Mesenchymal stem cell (in vitro differentiated cells and primary cell): ENCODE results near the gene VWA8.

Source experiments
- DNase-seq: peaks from one replicate; pipeline ENCODE4 v3.0.0-alpha.2; 2013
- H2AFZ ChIP-seq: one replicate; pipeline ENCODE4 v1.6.1; 2013; ENCODE audit warnings: low read depth, mild to moderate bottlenecking, control low read depth, inconsistent platforms, low read length, moderate library complexity
- H2AK5ac ChIP-seq: 2 replicates; pipeline ENCODE4 v1.6.1; 2013; ENCODE audit warnings: low read length, moderate library complexity, mild to moderate bottlenecking, inconsistent platforms; ENCODE audit not compliant: severe bottlenecking
- H2BK120ac ChIP-seq: one replicate; pipeline ENCODE4 v1.6.1; 2013; ENCODE audit warnings: low read depth, mild to moderate bottlenecking, inconsistent platforms, low read length, moderate library complexity
- H2BK12ac ChIP-seq, 2 experiments: one replicate each; pipeline ENCODE4 v1.6.1; 2013; ENCODE audit warnings: inconsistent platforms in 2 of 2, low read length in 2 of 2, mild to moderate bottlenecking in 2 of 2, moderate library complexity in 2 of 2, control low read depth in 1 of 2
- H2BK15ac ChIP-seq: one replicate; pipeline ENCODE4 v1.6.1; 2013; ENCODE audit warnings: mild to moderate bottlenecking, low read depth, inconsistent platforms; ENCODE audit not compliant: poor library complexity, severe bottlenecking
- H2BK5ac ChIP-seq: 2 replicates; pipeline ENCODE4 v1.6.1; 2013; ENCODE audit warnings: low read depth, mild to moderate bottlenecking, low read length, control low read depth, inconsistent platforms; ENCODE audit not compliant: poor library complexity, severe bottlenecking
- H3K14ac ChIP-seq, 2 experiments: one replicate each; pipeline ENCODE4 v1.6.1; 2013; ENCODE audit warnings: inconsistent platforms in 2 of 2, low read length in 2 of 2, control low read depth in 1 of 2, mild to moderate bottlenecking in 1 of 2, moderate library complexity in 1 of 2
- H3K18ac ChIP-seq, 2 experiments: one replicate each; pipeline ENCODE4 v1.6.1; 2013; ENCODE audit warnings: inconsistent platforms in 2 of 2, low read length in 2 of 2, control low read depth in 1 of 2, low read depth in 1 of 2, mild to moderate bottlenecking in 1 of 2
- H3K23ac ChIP-seq, 2 experiments: one replicate each; pipeline ENCODE4 v1.6.1; 2013; ENCODE audit warnings: inconsistent platforms in 2 of 2, low read length in 2 of 2, mild to moderate bottlenecking in 2 of 2, moderate library complexity in 2 of 2, control low read depth in 1 of 2
- H3K27ac ChIP-seq: 2 replicates; pipeline ENCODE4 v1.5.1; 2013; ENCODE audit warnings: mild to moderate bottlenecking, moderate library complexity, low read length, control low read depth, inconsistent platforms; ENCODE audit not compliant: poor library complexity, severe bottlenecking
- H3K27me3 ChIP-seq, 2 experiments: 2 replicates each; pipeline versions ENCODE4 v1.6.1 to v1.7.0; 2013; ENCODE audit warnings: low read length in 2 of 2, mild to moderate bottlenecking in 2 of 2, moderate library complexity in 2 of 2, control low read depth in 1 of 2, inconsistent platforms in 1 of 2; ENCODE audit not compliant: control insufficient read depth in 1 of 2, insufficient read depth in 1 of 2
- H3K36me3 ChIP-seq, 2 experiments: 2 replicates each; pipeline versions ENCODE4 v1.6.1 to v1.7.0; 2013; ENCODE audit warnings: low read length in 2 of 2, control low read depth in 1 of 2, inconsistent platforms in 1 of 2, low read depth in 1 of 2, mild to moderate bottlenecking in 1 of 2; ENCODE audit not compliant: insufficient read depth in 2 of 2, control insufficient read depth in 1 of 2
- H3K4ac ChIP-seq, 2 experiments: one replicate each; pipeline ENCODE4 v1.6.1; 2013; ENCODE audit warnings: inconsistent platforms in 2 of 2, low read length in 2 of 2, mild to moderate bottlenecking in 2 of 2, moderate library complexity in 2 of 2, control low read depth in 1 of 2, low read depth in 1 of 2
- H3K4me1 ChIP-seq: 2 replicates; pipeline ENCODE4 v1.6.1; 2013; ENCODE audit warnings: low read depth, low read length, control low read depth; ENCODE audit not compliant: control insufficient read depth, insufficient read depth
- H3K4me2 ChIP-seq: 2 replicates; pipeline ENCODE4 v1.6.1; 2013; ENCODE audit warnings: low read length, mild to moderate bottlenecking, inconsistent platforms; ENCODE audit not compliant: poor library complexity, severe bottlenecking
- H3K4me3 ChIP-seq, 2 experiments: 2 replicates each; pipeline versions ENCODE4 v1.5.1 to v1.7.0; 2013; ENCODE audit warnings: low read length in 2 of 2, mild to moderate bottlenecking in 2 of 2, control low read depth in 1 of 2, low read depth in 1 of 2; ENCODE audit not compliant: insufficient read depth in 1 of 2
- H3K79me1 ChIP-seq: replicated peaks from 2 replicates; pipeline ENCODE4 v1.6.1; 2013; ENCODE audit warnings: mild to moderate bottlenecking, control low read depth, low read length, inconsistent platforms; ENCODE audit not compliant: poor library complexity, severe bottlenecking
- H3K9ac ChIP-seq: 2 replicates; pipeline ENCODE4 v1.7.0; 2013; ENCODE audit warnings: mild to moderate bottlenecking, low read length, moderate library complexity
- H3K9me3 ChIP-seq: 2 replicates; pipeline ENCODE4 v1.7.0; 2013; ENCODE audit warnings: mild to moderate bottlenecking, low read length; ENCODE audit not compliant: control insufficient read depth
- H4K8ac ChIP-seq: one replicate; pipeline ENCODE4 v1.6.1; 2013; ENCODE audit warnings: inconsistent platforms, mild to moderate bottlenecking, low read length, moderate library complexity
- H4K91ac ChIP-seq: one replicate; pipeline ENCODE4 v1.6.1; 2013; ENCODE audit warnings: mild to moderate bottlenecking, low read length, inconsistent platforms
- WGBS: methylation state at CpG from one replicate; pipeline ENCODE4 v1.1.7; 2013; ENCODE audit warnings: mixed read lengths; 5-methylcytosine and 5-hydroxymethylcytosine counted together

VWA8 gene

GRCh38 chr13:41658057-41658661, 302.8 kb downstream of the VWA8 start:
- no peak overlapping the region for H3K4me3 ChIP-seq
- no peaks in the 10 kb centered on the region for H3K79me1 ChIP-seq
- no peak overlapping the region for H3K18ac ChIP-seq
- no peak overlapping the region for H3K4me2 ChIP-seq
- H3K23ac ChIP-seq: no peak overlapping the region
- H3K4ac ChIP-seq: no peak overlapping the region
- no peak overlapping the region for H3K27ac ChIP-seq
- no peak overlapping the region for H3K9ac ChIP-seq
- no peak overlapping the region for H2AK5ac ChIP-seq
- no peak overlapping the region for H2BK120ac ChIP-seq
- peaks cover 2% of the 10 kb centered on the region for H3K4me1 ChIP-seq
- no peaks in the 10 kb centered on the region for H3K9me3 ChIP-seq
- peak overlapping the region in 1 of 2 experiments; percentile 71 for H3K14ac ChIP-seq
- peak; percentile 33 for DNase-seq
- H2AFZ ChIP-seq: no peak overlapping the region
- no peak overlapping the region for H2BK12ac ChIP-seq
- no peaks in the 10 kb centered on the region for H3K36me3 ChIP-seq
- H4K91ac ChIP-seq: no peak overlapping the region
- H2BK5ac ChIP-seq: no peak overlapping the region
- 89% methylated on average over 7 of the region's 7 CpGs for WGBS
- no peaks in the 10 kb centered on the region for H3K27me3 ChIP-seq
- no peak overlapping the region for H4K8ac ChIP-seq
- H2BK15ac ChIP-seq: no peak overlapping the region

- 92% methylated on average over 5 of the region's 6 CpGs for WGBS
- Histone ChIP-seq H2BK15ac (no peak overlapping the region), H3K79me1 (no peaks in the 10 kb centered on the region), H4K8ac (no peak overlapping the region), H3K14ac (no peak overlapping the region), H3K36me3 (no peaks in the 10 kb centered on the region), H3K23ac (no peak overlapping the region), H2BK120ac (no peak overlapping the region), H3K9ac (no peak overlapping the region), H4K91ac (no peak overlapping the region), H2BK12ac (no peak overlapping the region), H3K27me3 (no peaks in the 10 kb centered on the region), H2AFZ (no peak overlapping the region), H3K4me3 (no peak overlapping the region), H3K18ac (no peak overlapping the region), H3K4me1 (peaks cover 2% of the 10 kb centered on the region), H3K27ac (no peak overlapping the region), H3K4ac (no peak overlapping the region), H3K9me3 (no peaks in the 10 kb centered on the region), H2AK5ac (no peak overlapping the region), H3K4me2 (no peak overlapping the region), H2BK5ac (no peak overlapping the region)
- no peak for DNase-seq
These were observed 304.9 kb downstream of the VWA8 start for GRCh38 chr13:41655997-41656396.

GRCh38 chr13:41654796-41655195, 306.1 kb downstream of the VWA8 start:
- Histone ChIP-seq H2BK12ac (no peak overlapping the region), H3K9me3 (no peaks in the 10 kb centered on the region), H2BK5ac (no peak overlapping the region), H4K91ac (no peak overlapping the region), H3K4me1 (peaks cover 4% of the 10 kb centered on the region), H3K4me2 (no peak overlapping the region), H3K14ac (no peak overlapping the region), H2BK120ac (no peak overlapping the region), H3K4ac (no peak overlapping the region), H3K27ac (no peak overlapping the region), H2BK15ac (no peak overlapping the region), H2AFZ (no peak overlapping the region), H3K23ac (no peak overlapping the region), H3K27me3 (no peaks in the 10 kb centered on the region), H3K18ac (no peak overlapping the region), H3K9ac (no peak overlapping the region), H4K8ac (no peak overlapping the region), H2AK5ac (no peak overlapping the region), H3K4me3 (no peak overlapping the region), H3K79me1 (no peaks in the 10 kb centered on the region), H3K36me3 (no peaks in the 10 kb centered on the region)
- 81% methylated on average over 3 of the region's 5 CpGs for WGBS
- DNase-seq: no peak

GRCh38 chr13:41652735-41653361, 308.1 kb downstream of the VWA8 start:
- no peak overlapping the region for H3K14ac ChIP-seq
- H2BK120ac ChIP-seq: no peak overlapping the region
- H3K4ac ChIP-seq: no peak overlapping the region
- no peak overlapping the region for H3K23ac ChIP-seq
- no peak overlapping the region for H2AFZ ChIP-seq
- no peak overlapping the region for H3K27ac ChIP-seq
- DNase-seq: peak; percentile 64
- H3K79me1 ChIP-seq: no peaks in the 10 kb centered on the region
- no peak overlapping the region for H4K8ac ChIP-seq
- no peak overlapping the region for H3K4me2 ChIP-seq
- 50% methylated on average over 2 of the region's 4 CpGs for WGBS
- no peaks in the 10 kb centered on the region for H3K36me3 ChIP-seq
- H2AK5ac ChIP-seq: no peak overlapping the region
- H3K27me3 ChIP-seq: no peaks in the 10 kb centered on the region
- H4K91ac ChIP-seq: no peak overlapping the region
- peak overlapping the region; percentile 63 for H3K9ac ChIP-seq
- H3K9me3 ChIP-seq: no peaks in the 10 kb centered on the region
- H3K4me1 ChIP-seq: peaks cover 5% of the 10 kb centered on the region
- H2BK15ac ChIP-seq: no peak overlapping the region
- no peak overlapping the region for H3K4me3 ChIP-seq
- H2BK5ac ChIP-seq: no peak overlapping the region
- H2BK12ac ChIP-seq: no peak overlapping the region
- no peak overlapping the region for H3K18ac ChIP-seq
